Measurements from ENCODE around the gene ZSCAN18.

The ZSCAN18 gene

GRCh38 chr19:58042495-58043340, 55.3 kb downstream of the ZSCAN18 start:
- DNase-seq = no peak

DNA sequence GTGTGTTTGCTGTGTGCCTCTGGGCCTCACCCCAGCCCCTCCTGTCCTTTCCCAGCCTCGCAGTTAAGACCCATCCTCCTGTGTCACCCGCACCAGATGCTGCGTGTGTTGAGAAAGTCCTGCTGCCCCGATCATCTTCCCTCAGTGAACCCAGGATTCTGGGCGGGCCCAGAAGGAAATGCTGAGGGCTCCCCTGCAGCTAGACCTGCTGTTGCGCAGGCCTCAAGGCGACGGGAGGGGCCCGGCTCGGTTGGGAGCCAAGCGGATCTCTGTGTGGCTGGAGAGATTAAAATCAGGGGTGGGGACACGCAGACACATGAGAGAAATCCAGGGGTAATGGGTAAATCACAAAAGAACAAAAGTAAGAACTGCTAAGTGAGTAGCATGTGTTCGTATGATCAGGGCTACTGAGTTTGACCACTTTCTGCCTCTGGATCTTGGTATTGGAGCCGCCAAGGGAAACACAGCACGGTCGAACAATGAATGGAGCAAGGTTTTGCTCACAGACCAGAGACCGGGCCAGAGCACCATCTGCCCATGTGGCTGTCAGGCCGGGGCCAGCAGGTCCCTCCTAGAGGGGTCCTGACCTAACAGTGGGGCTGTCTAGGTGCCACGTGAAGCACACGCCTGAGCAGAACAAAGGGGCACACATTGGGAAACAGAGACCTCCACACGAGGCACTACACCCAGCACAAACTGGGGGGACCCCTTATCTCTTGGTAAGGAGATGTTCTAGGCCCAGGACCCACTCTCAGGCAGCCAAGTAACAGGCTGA, 57.1 kb downstream of the ZSCAN18 start:
- no peak for DNase-seq

DNA sequence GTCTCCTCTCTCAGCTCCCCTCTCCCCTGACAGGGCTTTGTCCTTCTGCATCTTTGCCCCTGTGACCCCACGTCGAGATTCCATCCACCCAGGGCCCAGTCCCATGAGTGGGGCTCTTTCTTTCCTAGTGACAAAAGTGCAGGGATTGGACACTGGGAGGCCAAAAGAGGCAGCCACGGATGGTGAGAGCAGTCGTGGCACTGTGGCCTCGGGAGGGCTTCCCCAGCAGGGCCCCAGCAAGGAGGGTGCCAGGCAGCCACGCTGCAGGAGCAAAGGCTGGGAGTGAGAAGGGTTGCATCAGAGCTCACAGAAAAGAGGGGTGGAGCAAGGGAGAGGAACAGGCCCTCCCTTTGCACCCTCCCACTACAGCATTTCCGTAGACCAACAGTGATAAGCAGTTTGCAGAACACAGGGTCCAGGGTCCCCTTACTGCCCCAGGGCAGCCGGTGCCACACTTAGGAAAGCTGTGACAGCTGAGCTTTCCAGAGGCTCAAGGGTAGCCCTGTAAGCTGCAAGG, 59.3 kb downstream of the ZSCAN18 start:
- no peak for DNase-seq

DNA sequence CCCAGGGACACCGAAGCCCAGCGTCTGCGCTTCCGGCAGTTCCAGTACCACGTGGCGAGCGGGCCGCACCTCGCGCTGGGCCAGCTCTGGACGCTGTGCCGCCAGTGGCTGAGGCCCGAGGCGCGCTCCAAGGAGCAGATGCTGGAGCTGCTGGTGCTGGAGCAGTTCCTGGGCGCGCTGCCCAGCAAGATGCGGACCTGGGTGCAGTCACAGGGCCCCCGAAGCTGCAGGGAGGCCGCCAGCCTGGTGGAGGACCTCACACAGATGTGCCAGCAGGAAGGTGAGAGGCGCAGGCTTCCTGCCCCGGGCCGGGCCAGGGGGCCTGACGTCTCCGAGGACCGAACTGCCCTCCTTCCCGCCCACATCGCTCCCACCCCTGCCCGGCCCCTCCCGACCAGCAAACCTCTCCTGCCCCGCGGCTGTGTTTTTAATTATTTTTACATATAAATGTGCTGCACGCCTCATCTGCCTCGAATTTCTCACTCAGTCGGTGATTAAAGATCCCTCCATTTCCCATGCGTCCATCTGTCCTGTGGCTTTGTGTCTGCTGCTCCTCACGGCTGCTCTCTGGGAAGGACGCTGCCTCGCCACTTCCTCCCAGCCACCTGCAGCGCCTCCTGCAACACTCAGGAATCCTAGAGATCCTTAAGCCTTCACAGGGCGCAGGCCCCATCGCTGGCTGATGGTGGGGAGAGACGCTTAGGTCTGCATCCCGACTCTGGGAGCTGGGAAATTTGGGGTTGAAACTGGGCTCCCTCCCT, 59.9 kb downstream of the ZSCAN18 start:
- no peak for DNase-seq

DNA sequence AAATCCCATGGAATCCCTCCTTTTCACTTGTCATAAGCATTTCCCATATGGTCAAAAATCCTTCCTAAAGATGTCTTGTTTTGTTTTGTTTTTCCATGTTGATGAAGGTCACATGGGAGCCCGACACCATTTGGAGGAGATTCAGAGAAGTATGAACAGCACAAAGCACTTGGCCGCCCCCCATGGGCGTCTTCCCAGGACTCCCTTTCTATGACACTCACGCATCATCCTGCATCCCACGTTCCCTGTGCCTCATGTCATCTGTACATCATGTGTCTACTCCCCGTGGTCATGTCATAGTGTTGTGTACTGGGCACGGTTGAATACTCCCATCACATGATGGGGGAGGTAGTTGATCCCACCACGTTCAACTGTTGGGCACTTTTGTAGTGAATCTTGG, 62.2 kb downstream of the ZSCAN18 start:
- DNase-seq = no peak

DNA sequence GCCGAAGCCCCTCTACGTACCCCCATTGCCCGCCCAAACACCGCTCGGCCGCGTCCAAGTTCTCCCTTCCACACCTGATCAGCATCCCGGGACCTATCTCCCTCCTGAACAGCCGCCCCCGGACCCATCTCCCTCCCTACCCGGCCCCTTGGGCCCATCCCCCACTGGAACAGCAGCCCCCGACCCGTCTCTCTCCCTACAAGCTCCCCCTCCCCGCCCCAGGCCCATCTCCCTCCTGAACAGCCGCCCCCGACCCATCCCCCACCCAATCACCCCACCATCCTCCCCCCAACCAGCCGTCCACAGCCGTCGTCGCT, 63.6 kb downstream of the ZSCAN18 start:
- no peak for DNase-seq
